Stimulated activated naive CD8-positive, alpha-beta T cell treated with anti-CD3 and anti-CD28 coated beads, Interleukin-15, Interleukin-2, amounts not matched to agents 100 ng/mL and 50 ng/mL, for 24 hours (primary cell): Measurements from ENCODE around the gene CHRM5.

Experiments
- H3K27ac Mint-ChIP-seq: one replicate; pipeline ENCODE4 v1.8.0; 2021; ENCODE audit warnings: mild to moderate bottlenecking, mixed read lengths
- H3K27me3 Mint-ChIP-seq: one replicate; pipeline ENCODE4 v1.8.0; 2021; ENCODE audit warnings: mixed read lengths
- H3K36me3 Mint-ChIP-seq: one replicate; pipeline ENCODE4 v1.8.0; 2021; ENCODE audit warnings: low read depth, mixed read lengths
- H3K4me1 Mint-ChIP-seq: one replicate; pipeline ENCODE4 v1.8.0; 2021; ENCODE audit warnings: low read depth, mixed read lengths
- H3K4me3 Mint-ChIP-seq: one replicate; pipeline ENCODE4 v1.8.0; 2021; ENCODE audit warnings: mild to moderate bottlenecking, mixed read lengths
- H3K9me3 Mint-ChIP-seq: one replicate; pipeline ENCODE4 v1.8.0; 2021; ENCODE audit warnings: mixed read lengths

The CHRM5 gene

GRCh38 chr15:34079904-34080303, 111.6 kb downstream of the CHRM5 start:
- H3K36me3 Mint-ChIP-seq: peaks cover 11% of the 10 kb centered on the region
- H3K27ac Mint-ChIP-seq: no peak overlapping the region
- H3K4me3 Mint-ChIP-seq: no peak overlapping the region
- no peaks in the 10 kb centered on the region for H3K4me1 Mint-ChIP-seq
- H3K9me3 Mint-ChIP-seq: no peaks in the 10 kb centered on the region
- H3K27me3 Mint-ChIP-seq: no peaks in the 10 kb centered on the region

DNA sequence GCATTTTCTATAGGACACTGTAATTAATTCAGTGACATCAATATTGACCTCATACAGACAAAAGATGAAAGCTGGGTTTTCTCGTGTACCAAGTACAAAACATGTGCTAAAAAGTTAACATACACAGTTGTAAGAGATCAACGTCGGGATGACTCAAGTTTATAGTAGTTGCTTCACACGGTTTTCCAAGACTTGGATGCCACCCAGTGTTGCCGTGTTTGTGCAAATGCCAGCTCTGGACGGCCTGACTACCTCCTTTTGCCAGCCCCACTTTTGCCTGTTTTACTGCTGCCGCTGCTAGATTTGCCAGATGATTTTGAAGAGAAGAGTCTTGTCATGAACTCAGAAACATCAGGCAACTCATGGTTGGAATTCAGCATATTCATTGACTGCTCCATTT, 115.8 kb downstream of the CHRM5 start:
- H3K36me3 Mint-ChIP-seq: peaks cover 28% of the 10 kb centered on the region
- no peaks in the 10 kb centered on the region for H3K4me1 Mint-ChIP-seq
- H3K9me3 Mint-ChIP-seq: no peaks in the 10 kb centered on the region
- no peak overlapping the region for H3K4me3 Mint-ChIP-seq
- H3K27ac Mint-ChIP-seq: no peak overlapping the region
- no peaks in the 10 kb centered on the region for H3K27me3 Mint-ChIP-seq

DNA sequence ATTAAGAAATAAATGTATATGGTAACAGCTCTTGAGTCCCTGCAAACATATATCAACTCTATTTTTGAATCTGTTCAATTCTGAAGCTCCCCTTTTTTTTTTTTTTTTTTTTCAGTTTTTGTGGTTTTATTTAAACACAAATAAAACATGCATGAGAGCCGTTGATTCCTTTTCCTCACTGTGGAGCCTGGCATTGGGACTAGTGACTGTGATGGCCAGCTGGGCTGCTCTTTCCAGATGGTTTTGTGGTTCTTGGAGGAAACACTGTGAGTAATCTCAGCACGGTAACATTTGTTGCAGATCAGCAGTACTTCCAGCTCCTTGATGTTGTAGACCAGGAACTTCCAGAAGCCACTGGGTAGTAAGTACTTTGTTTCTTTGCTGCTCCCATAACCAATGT, 117.4 kb downstream of the CHRM5 start:
- Mint-ChIP-seq H3K4me1 (no peaks in the 10 kb centered on the region), H3K27me3 (no peaks in the 10 kb centered on the region), H3K4me3 (no peak overlapping the region)

GRCh38 chr15:34099914-34100313, 131.6 kb downstream of the CHRM5 start:
- H3K27me3 Mint-ChIP-seq: no peaks in the 10 kb centered on the region
- no peak overlapping the region for H3K27ac Mint-ChIP-seq
- peak overlapping the region; percentile 100 for H3K4me3 Mint-ChIP-seq
- H3K36me3 Mint-ChIP-seq: peaks cover 33% of the 10 kb centered on the region
- peaks cover 16% of the 10 kb centered on the region for H3K9me3 Mint-ChIP-seq
- H3K4me1 Mint-ChIP-seq: peaks cover 50% of the 10 kb centered on the region

More for the DNA sequence above, 117.4 kb downstream of the CHRM5 start:
- Mint-ChIP-seq H3K9me3 (no peaks in the 10 kb centered on the region), H3K36me3 (peaks cover 32% of the 10 kb centered on the region), H3K27ac (no peak overlapping the region)

- peaks cover 50% of the 10 kb centered on the region for H3K4me1 Mint-ChIP-seq
- peaks cover 27% of the 10 kb centered on the region for H3K36me3 Mint-ChIP-seq
- peak within 1 kb of the TSS; percentile 99 for H3K27ac Mint-ChIP-seq
These were observed 133.3 kb downstream of the CHRM5 start, which contains the start of the genes EMC7 and PGBD4 for GRCh38 chr15:34101366-34102174. Gene EMC7 (minus strand): TSS chr15:34101862. CDS start chr15:34101839, 23 bp downstream. Gene PGBD4 (plus strand): TSS chr15:34102083. CDS start chr15:34102532, 449 bp downstream.

GRCh38 chr15:34102175-34102925, 134.1 kb downstream of the CHRM5 start:
- Mint-ChIP-seq H3K27me3 (no peaks in the 10 kb centered on the region), H3K9me3 (peaks cover 22% of the 10 kb centered on the region), H3K4me1 (peaks cover 48% of the 10 kb centered on the region), H3K36me3 (peaks cover 27% of the 10 kb centered on the region), H3K27ac (peak overlapping the region; percentile 99), H3K4me3 (peak overlapping the region; percentile 100)

More at GRCh38 chr15:34101366-34102174, 133.3 kb downstream of the CHRM5 start, which contains the start of the genes EMC7 and PGBD4:
- Mint-ChIP-seq H3K9me3 (peaks cover 22% of the 10 kb centered on the region), H3K4me3 (peak within 1 kb of the TSS; percentile 100), H3K27me3 (no peaks in the 10 kb centered on the region)

GRCh38 chr15:34106423-34106822, 138.1 kb downstream of the CHRM5 start:
- Mint-ChIP-seq H3K9me3 (peaks cover 22% of the 10 kb centered on the region), H3K36me3 (peaks cover 27% of the 10 kb centered on the region), H3K27ac (no peak overlapping the region), H3K27me3 (no peaks in the 10 kb centered on the region), H3K4me1 (peaks cover 21% of the 10 kb centered on the region), H3K4me3 (no peak overlapping the region)

DNA sequence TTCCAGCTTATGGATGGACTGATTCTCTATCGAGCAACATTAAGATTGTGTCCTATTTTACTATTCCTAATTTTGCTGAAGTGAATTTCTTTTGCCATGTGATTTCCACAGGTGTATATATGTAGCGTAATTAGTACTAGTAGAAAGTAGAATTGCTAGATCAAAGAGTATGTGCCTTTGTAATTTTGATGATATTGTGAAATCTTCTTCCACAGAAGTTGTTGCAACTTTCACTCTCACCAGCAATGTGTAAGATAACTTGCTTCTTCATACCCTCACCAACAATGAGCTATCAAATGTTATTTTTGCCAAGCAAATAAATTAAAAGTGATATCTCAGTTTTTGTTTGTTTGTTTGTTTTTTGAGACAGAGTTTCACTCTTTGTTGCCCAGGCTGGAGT, 139.0 kb downstream of the CHRM5 start:
- H3K36me3 Mint-ChIP-seq: peaks cover 24% of the 10 kb centered on the region
- peaks cover 22% of the 10 kb centered on the region for H3K9me3 Mint-ChIP-seq
- no peak overlapping the region for H3K4me3 Mint-ChIP-seq
- peaks cover 13% of the 10 kb centered on the region for H3K4me1 Mint-ChIP-seq
- H3K27me3 Mint-ChIP-seq: no peaks in the 10 kb centered on the region
- H3K27ac Mint-ChIP-seq: no peak overlapping the region

DNA sequence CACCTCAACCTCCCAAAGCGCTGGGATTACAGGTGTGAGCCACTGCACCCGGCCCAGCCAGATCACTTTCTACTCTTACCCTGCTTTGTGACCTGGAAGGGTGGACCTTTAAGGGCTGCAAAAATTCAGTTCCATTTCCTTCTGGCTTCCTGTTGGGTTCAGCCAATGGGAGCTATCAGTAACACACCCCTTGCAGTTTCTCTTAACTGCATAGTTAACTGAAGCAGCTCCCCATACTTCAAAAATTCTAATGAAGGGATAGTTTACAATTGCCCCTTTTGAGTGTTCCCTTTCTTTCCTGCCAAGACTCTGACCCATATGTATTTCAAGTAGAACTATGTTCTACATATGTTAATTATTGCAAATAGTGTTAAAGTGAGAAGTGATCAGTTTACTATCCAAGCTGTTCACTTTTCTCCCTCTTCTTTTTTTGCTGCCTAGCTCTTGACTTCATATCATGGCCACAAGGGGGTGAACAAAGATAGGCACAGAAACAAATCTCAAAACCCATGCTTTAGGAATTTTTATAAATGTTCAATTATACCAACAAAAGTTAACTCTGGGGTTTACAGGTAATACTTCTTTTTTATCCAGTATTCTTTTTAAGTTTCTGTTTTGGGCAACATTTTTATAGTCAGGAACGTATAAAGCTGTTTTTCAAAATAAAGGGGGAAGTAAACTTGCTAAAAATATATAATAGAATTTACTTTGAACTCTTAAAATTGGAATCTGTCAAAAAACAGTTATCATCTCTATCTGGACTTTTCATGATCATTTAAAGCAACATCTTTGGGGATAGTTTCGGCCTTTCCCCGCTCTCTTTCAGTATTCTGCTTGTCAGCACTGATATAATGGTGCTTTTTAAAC, 141.7 kb downstream of the CHRM5 start:
- H3K4me1 Mint-ChIP-seq: no peaks in the 10 kb centered on the region
- H3K9me3 Mint-ChIP-seq: peaks cover 5% of the 10 kb centered on the region
- no peak overlapping the region for H3K27ac Mint-ChIP-seq
- no peak overlapping the region for H3K4me3 Mint-ChIP-seq
- peaks cover 2% of the 10 kb centered on the region for H3K36me3 Mint-ChIP-seq
- no peaks in the 10 kb centered on the region for H3K27me3 Mint-ChIP-seq

DNA sequence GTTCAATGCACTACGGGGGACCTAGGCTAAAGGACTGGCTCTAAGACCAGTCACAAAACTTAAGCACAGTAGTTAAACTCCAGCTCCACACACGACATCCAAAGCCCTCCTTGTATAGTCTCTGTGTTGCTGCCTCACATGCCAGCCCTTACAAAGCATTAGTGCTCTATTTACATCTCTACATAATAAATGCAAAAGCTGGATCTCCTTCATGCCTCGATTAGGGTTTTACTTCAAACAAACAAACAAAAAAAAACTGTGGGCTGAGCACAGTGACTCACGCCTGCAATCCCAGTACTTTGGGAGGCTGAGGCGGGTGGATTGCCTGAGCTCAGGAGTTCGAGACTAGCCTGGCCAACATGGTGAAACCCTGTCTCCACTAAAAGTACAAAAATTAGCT, 143.2 kb downstream of the CHRM5 start:
- no peaks in the 10 kb centered on the region for H3K36me3 Mint-ChIP-seq
- peaks cover under 1% of the 10 kb centered on the region for H3K27me3 Mint-ChIP-seq
- peaks cover under 1% of the 10 kb centered on the region for H3K9me3 Mint-ChIP-seq
- H3K27ac Mint-ChIP-seq: no peak overlapping the region
- H3K4me1 Mint-ChIP-seq: no peaks in the 10 kb centered on the region
- no peak overlapping the region for H3K4me3 Mint-ChIP-seq

- no peak overlapping the region for H3K27ac Mint-ChIP-seq
- H3K4me1 Mint-ChIP-seq: no peaks in the 10 kb centered on the region
- no peaks in the 10 kb centered on the region for H3K36me3 Mint-ChIP-seq
- no peaks in the 10 kb centered on the region for H3K9me3 Mint-ChIP-seq
- no peak overlapping the region for H3K4me3 Mint-ChIP-seq
- H3K27me3 Mint-ChIP-seq: peaks cover 11% of the 10 kb centered on the region
These were observed 145.9 kb downstream of the CHRM5 start for GRCh38 chr15:34114215-34114614.

DNA sequence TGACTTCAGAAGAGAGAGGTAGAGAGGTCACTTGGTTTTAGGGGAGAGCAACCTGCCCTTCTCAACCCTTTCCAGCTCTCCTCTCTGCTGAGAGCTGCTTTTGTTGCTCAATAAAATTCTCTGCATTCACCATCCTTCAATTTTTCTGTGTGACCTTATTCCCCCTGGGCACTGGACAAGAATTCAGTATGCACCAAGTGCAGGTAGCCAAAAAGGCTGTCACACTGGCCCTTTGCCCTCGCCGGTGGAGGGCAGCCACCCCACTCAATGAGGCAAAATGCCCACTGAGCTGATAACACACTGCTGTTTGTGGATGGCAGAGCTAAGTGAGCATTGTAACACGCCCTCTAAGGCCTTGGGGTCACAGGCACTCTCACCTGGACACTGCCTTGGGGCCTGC, 146.4 kb downstream of the CHRM5 start:
- H3K4me3 Mint-ChIP-seq: no peak overlapping the region
- peaks cover 13% of the 10 kb centered on the region for H3K27me3 Mint-ChIP-seq
- H3K27ac Mint-ChIP-seq: no peak overlapping the region
- H3K9me3 Mint-ChIP-seq: no peaks in the 10 kb centered on the region
- no peaks in the 10 kb centered on the region for H3K36me3 Mint-ChIP-seq
- no peaks in the 10 kb centered on the region for H3K4me1 Mint-ChIP-seq

DNA sequence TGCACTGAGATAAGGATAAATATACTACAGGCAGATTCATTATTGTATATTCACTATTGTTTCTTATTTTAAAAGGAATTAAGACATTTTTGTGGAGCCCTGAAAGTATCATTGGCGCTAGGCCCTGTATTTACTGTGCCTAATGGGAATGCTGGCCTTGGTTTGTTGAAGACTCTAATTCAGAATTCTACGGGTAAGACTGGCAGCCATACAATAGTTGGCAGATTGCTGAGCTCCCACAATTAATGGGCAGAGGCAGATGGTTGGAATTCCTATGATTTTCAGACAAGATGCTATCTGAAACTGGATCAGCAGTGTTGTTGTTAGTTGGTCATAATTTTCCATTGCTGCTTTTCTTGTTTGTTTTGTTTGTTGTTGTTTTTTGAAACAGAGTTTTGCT, 148.3 kb downstream of the CHRM5 start:
- peaks cover 18% of the 10 kb centered on the region for H3K27me3 Mint-ChIP-seq
- no peak overlapping the region for H3K27ac Mint-ChIP-seq
- H3K4me1 Mint-ChIP-seq: no peaks in the 10 kb centered on the region
- no peaks in the 10 kb centered on the region for H3K9me3 Mint-ChIP-seq
- H3K4me3 Mint-ChIP-seq: no peak overlapping the region
- no peaks in the 10 kb centered on the region for H3K36me3 Mint-ChIP-seq
